Measurements from ENCODE around the gene ATAD3B.

DNA sequence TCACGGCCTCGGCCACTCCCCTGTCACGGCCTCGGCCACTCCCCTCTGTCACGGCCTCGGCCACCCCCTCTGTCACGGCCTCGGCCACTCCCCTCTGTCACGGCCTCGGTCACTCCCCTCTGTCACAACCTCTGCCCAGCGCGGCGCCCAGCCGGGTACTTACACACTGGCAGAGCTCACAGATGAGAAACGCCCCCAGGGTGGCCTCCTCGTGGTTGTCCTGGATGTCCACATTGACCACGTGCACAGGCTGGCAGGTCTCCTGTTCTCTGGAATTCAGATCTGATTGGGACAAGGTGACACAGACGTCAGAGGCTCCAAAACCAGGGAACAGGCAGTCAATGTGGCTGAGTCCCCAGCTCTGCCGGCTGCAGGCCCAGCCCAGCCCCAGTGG lies 72.1 kb downstream of the ATAD3B start:
- TF ChIP-seq, protein P1, sequence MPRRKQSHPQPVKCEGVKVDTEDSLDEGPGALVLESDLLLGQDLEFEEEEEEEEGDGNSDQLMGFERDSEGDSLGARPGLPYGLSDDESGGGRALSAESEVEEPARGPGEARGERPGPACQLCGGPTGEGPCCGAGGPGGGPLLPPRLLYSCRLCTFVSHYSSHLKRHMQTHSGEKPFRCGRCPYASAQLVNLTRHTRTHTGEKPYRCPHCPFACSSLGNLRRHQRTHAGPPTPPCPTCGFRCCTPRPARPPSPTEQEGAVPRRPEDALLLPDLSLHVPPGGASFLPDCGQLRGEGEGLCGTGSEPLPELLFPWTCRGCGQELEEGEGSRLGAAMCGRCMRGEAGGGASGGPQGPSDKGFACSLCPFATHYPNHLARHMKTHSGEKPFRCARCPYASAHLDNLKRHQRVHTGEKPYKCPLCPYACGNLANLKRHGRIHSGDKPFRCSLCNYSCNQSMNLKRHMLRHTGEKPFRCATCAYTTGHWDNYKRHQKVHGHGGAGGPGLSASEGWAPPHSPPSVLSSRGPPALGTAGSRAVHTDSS (tag by site-specific recombination; IDR thresholded peaks at IDR 0.05), result no peak
- TF ChIP-seq ZBTB1 (tag by site-specific recombination; IDR thresholded peaks at IDR 0.05) (no peak), ZNF140 (tag by site-specific recombination; IDR thresholded peaks at IDR 0.05) (no peak)
- TF ChIP-seq, protein P2, sequence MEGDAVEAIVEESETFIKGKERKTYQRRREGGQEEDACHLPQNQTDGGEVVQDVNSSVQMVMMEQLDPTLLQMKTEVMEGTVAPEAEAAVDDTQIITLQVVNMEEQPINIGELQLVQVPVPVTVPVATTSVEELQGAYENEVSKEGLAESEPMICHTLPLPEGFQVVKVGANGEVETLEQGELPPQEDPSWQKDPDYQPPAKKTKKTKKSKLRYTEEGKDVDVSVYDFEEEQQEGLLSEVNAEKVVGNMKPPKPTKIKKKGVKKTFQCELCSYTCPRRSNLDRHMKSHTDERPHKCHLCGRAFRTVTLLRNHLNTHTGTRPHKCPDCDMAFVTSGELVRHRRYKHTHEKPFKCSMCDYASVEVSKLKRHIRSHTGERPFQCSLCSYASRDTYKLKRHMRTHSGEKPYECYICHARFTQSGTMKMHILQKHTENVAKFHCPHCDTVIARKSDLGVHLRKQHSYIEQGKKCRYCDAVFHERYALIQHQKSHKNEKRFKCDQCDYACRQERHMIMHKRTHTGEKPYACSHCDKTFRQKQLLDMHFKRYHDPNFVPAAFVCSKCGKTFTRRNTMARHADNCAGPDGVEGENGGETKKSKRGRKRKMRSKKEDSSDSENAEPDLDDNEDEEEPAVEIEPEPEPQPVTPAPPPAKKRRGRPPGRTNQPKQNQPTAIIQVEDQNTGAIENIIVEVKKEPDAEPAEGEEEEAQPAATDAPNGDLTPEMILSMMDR (tag by site-specific recombination; IDR thresholded peaks at IDR 0.05), result no peak

Measured in HEK293 (cell line).